HG03066 (cell line): ENCODE results near the gene CLCN7.

Experiments used
- ATAC-seq: cut with Tn5 transposase; IDR thresholded peaks from one replicate; pipeline ENCODE4 v1.9.1; 2021; ENCODE audit warnings: low read depth; ENCODE audit not compliant: unreplicated experiment

The CLCN7 gene

GRCh38 chr16:1464894-1465566 lies 9.8 kb downstream of the CLCN7 start:
- no peak for ATAC-seq

DNA sequence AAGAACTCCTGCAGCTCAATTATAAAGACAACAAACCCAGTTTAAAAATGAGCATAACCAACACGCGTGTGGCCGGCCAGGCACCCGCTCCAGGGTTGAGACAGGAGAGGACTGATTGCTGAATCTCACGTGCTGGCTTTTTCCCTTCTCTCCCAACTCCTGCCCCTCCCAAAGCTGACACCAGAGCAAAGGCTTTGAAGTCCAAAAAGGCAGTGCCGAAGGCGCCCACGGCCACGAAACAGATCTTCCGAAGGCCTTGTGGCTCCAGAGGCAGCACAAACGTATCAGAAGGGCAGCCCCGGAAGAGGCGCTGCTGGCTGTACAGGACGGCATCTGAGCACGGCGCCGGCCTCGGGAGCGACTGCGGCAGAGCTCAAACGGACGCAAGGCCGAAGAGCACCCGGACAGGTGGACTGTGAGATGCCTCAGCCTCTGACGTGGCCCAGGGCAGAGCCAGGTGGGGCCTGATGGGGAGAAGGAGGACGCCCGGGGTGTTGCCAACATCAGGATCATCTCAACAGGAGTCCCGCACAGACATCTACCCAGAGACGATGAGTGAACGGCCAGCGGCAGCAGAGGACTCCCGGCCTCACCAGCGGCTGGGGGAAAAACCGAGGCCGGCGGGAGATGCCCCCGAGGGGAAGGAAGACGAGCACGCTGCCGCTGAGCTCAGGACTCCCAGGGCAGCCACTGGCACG lies 10.5 kb downstream of the CLCN7 start:
- ATAC-seq, result no peak

DNA sequence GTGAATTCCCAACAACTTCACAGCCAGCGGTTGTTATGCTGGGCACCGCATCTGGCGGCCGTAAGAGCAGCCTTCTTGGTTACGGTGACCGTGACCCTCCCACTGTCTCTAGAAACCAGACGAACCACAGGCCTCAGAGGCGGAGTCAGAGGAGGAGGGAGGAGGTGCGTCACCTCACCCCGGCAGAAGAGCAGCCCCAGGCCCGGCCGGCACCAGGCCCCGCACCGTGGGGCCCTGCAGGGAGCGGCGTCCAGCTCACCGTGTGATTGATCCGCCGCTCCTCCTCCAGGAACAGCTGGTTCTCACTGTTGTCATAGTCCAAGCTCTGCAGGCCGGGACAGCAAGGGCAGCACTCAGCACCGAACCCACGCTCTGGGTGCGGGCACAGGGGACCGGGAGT lies 13.7 kb downstream of the CLCN7 start:
- no peak for ATAC-seq

- ATAC-seq, result no peak
Measured at GRCh38 chr16:1460602-1461138, 14.2 kb downstream of the CLCN7 start.

GRCh38 chr16:1459967-1460366 lies 14.9 kb downstream of the CLCN7 start:
- ATAC-seq, result no peak

GRCh38 chr16:1458977-1459341 lies 15.9 kb downstream of the CLCN7 start:
- no peak for ATAC-seq

DNA sequence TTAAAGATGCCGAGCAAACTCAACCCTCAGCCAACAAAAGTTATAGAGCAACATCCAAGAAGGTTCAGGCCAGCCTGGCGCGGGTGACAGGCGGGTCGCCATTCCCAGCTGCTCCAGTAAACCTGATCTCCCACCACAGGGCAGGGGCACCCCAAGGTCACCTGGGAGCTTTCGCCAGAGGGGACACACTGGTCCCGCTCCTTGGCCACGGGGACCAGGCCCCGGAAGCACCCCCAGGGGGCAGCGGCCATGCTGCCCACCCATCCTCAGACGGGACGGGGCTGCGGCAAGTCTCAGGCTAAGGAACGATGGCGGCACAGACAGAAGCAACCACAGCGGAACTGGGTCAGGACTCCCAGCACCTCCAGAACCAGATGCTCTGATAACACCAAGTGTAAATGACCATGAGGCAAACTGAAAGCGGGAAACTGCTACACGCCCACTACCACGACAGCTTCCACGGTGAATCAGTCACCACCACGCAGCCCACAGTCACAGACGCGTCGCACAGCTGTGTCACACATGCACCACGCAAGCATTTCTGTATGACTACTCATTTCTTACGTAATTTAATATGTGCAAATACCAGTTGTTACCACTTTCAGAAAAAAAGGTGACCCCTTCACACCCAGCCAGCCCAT lies 16.4 kb downstream of the CLCN7 start:
- ATAC-seq, result no peak

DNA sequence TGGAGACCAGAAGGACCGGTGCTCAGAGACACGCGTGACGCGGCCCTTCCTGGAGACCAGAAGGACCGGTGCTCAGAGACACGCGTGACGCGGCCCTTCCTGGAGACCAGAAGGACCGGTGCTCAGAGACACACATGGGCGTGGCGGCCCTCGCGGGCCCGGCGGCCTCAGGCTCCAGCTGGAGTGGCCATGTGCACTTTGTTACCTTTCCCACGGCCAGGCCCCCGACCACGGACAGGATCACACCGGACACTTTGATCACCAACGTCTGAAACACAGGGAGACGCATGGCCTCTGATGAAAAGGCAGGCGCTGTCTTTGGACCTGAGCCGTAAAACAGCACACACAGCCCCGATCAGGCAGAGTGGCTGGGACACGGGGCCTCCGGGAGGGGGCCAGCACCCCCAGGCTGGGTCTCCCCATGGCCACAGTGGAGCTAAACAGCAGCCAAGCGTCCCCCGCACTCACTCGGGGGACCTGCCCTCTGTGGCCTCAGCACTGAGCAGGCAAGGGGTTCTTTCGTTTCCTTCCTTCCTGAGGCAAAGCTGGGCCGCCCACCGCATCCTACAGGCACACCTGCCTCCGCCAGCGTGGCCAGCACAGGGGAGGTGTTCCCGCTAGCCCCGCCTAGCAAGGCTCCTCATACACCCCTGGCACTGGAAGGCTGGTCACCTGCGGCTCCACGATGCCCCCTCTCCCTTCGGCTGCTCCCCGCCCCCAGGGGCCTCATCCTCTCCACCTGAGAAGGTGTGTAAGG lies 17.2 kb downstream of the CLCN7 start:
- no peak for ATAC-seq

DNA sequence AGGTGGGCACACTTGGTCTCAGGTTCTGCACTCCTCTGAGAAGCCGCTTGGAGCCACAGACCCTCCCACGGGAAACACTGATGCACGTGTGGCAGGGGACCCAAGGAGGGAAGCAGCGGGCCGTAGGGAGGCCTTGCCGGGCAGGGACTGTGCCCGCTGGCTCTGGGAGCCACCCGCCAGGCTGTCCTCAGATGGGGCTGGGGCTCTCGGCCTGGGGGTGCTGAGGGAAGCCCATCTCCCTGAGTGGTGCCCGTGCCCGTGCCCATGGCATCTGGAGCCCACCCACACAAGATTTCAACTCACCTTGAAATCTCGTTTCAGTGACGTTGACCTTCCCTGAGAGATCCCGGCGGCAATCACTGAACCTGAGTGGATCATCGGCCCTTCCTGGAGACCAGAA lies 17.9 kb downstream of the CLCN7 start:
- no peak for ATAC-seq

DNA sequence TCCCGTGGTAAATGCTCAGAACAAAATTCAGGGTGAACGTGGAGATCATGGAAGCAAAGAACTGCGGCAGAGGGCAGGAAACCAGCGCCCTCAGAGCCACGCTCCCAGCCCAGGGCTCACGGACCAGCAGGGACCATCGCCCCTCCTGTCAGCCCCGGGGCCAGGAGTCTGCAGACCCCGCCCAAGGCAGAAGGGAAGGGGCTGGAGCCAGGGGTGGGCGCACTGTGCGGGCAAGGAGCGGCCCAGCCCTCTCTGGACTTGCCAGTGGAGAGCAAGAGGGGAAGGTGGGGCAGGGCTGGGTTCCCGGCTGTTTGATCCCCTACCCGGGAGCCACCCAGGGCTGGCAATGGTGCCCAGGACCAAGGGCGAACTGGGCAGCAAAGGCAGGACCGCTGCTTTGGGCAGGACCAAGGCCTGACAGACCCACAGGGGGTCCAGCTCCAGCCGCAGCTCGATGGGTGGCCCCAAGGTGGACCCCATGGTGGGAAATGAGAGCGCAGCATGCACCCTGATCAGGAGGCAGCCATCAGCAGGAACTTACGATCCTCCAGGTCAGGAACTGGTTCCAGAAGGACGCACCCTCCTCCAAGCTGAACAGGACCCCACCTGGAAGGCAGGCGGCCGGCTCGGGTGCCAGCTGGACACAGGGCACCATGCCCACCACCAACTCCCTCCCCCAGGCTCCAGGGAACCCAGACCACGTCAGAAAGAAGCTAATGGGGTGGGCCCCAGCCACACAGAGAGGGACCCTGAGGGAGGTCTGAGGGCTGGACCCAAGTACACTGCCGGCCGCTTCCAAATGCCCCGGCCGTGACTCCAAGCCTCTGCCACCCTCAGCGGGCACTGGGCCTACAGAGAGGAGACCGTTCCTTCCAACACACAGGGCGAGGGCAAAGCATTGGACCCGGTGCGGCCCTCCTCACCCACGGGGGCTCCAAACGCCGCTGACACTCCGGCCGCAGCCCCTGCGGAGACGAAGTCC lies 19.3 kb downstream of the CLCN7 start:
- ATAC-seq, result no peak

DNA sequence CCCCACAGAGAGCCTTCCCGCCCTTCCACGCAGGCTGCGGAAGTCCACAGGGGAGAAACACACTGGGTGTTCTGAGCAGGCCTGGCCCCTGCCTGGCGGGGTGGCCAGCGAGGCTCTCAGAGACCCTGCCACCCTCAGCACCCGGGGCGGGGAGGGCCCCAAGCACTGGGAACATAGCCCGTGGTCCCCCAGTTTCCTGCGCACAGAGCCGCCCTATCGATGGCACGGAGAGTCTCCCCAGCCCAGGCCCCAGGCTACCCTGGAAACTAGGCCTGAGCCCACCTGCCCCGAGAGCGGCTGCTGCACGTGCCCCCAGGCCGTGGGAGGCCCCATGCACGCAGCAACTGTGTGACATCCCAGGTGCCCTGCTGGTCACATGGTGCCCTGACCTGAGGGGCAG lies 20.3 kb downstream of the CLCN7 start:
- no peak for ATAC-seq

- no peak for ATAC-seq
Measured at GRCh38 chr16:1453316-1453715, 21.5 kb downstream of the CLCN7 start.

GRCh38 chr16:1452530-1452929 lies 22.3 kb downstream of the CLCN7 start:
- no peak for ATAC-seq

DNA sequence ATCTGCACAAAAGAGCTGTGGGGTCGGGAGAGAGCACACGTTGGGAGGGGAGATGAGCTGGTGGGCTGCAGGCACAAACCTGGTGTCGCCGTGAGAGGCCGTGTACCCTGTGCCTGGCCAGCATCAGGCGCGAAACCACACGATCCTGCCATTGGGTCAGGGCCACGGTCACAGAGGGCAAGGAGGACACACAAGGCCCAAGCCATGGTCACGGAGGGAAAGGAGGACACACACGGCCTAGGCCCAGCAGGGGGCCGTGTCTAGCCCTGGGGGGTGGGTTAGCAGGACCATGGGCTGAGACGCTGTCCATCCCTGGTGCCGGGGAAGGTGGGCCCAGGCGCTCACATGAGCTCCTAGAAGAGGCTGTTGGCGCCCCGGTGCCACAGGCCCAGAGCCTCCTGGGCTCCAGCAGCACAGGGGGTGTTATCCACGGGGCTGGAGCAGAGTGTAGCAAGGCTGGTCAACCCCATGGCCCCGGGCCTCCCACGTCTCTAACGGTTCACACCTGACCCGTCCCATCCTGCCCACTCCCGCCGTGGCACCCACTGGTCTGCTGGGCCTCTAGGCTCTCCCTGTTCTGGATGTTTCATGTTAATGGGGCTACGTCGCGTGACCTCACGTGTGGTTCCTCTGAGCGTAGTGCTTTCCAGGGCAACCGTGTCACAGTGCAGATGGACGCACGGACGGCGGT lies 23.0 kb downstream of the CLCN7 start:
- ATAC-seq, result no peak

GRCh38 chr16:1450841-1451240 lies 24.0 kb downstream of the CLCN7 start:
- no peak for ATAC-seq

GRCh38 chr16:1450218-1450617 lies 24.6 kb downstream of the CLCN7 start:
- ATAC-seq, result no peak

- no peak for ATAC-seq
Measured at GRCh38 chr16:1449201-1449788, 25.5 kb downstream of the CLCN7 start.

- ATAC-seq, result no peak
Measured at GRCh38 chr16:1448536-1449116, 26.2 kb downstream of the CLCN7 start.

GRCh38 chr16:1447965-1448364 lies 26.9 kb downstream of the CLCN7 start:
- no peak for ATAC-seq
